Epithelial cell of prostate (primary cell): ENCODE data around the gene GCSH.
A peak's percentile ranks its signal among the peaks of the same experiment; 100 is the strongest.

Source experiments
- DNase-seq: peaks from one replicate; pipeline ENCODE4 v3.0.0-alpha.2; 2011; ENCODE audit warnings: low read depth, low spot score
- H3K27ac ChIP-seq: fragments of 450-650 bp; 2 replicates; pipeline ENCODE4 v1.5.1; 2017; ENCODE audit warnings: mild to moderate bottlenecking

GCSH gene

GRCh38 chr16:81106826-81107503, 10.8 kb upstream of the GCSH start:
- no peak for DNase-seq
- H3K27ac ChIP-seq = no peak overlapping the region

- no peak for DNase-seq
- no peak overlapping the region for H3K27ac ChIP-seq
Observed at GRCh38 chr16:81105946-81106345, 9.8 kb upstream of the GCSH start.

GRCh38 chr16:81101702-81102101, 5.5 kb upstream of the GCSH start:
- H3K27ac ChIP-seq = no peak overlapping the region
- DNase-seq = no peak

- H3K27ac ChIP-seq = no peak overlapping the region
- no peak for DNase-seq
Observed at GRCh38 chr16:81099958-81100357, 3.8 kb upstream of the GCSH start.

- peak overlapping the region; percentile 57 for H3K27ac ChIP-seq
- no peak for DNase-seq
Observed at GRCh38 chr16:81097230-81097629, 1.0 kb upstream of the GCSH start.

GRCh38 chr16:81096715-81097208, 567 bp upstream of the GCSH start:
- peak overlapping the region; percentile 57 for H3K27ac ChIP-seq
- no peak for DNase-seq

- H3K27ac ChIP-seq = peak overlapping the region; percentile 57
- DNase-seq = no peak
Observed at GRCh38 chr16:81095653-81095952, 592 bp downstream of the GCSH start.

- DNase-seq = no peak
- H3K27ac ChIP-seq = no peak overlapping the region
Observed at GRCh38 chr16:81094771-81095251, 1.4 kb downstream of the GCSH start.

- DNase-seq = no peak
- H3K27ac ChIP-seq = no peak overlapping the region
Observed at GRCh38 chr16:81088836-81089235, 7.4 kb downstream of the GCSH start.

- no peak overlapping the region for H3K27ac ChIP-seq
- DNase-seq = no peak
Observed at GRCh38 chr16:81081014-81081413, 15.2 kb downstream of the GCSH start.

- no peak overlapping the region for H3K27ac ChIP-seq
- no peak for DNase-seq
Observed at GRCh38 chr16:81080233-81080632, 16.0 kb downstream of the GCSH start.

- H3K27ac ChIP-seq = peak within 1 kb of the TSS; percentile 86
- peak; percentile 68 for DNase-seq
Observed at GRCh38 chr16:81077076-81077940, 18.9 kb downstream of the GCSH start, which contains the start of gene C16orf46. C16orf46 (minus strand) TSS chr16:81077238; CDS start chr16:81063955, 13,283 bp downstream.

GRCh38 chr16:81076566-81077075, 19.6 kb downstream of the GCSH start:
- H3K27ac ChIP-seq = peak overlapping the region; percentile 86
- DNase-seq = peak; percentile 37

- peak overlapping the region; percentile 8 for H3K27ac ChIP-seq
Observed at GRCh38 chr16:81073560-81074330, 22.4 kb downstream of the GCSH start.

GRCh38 chr16:81071805-81072204, 24.4 kb downstream of the GCSH start:
- peak; percentile 58 for DNase-seq

More at GRCh38 chr16:81073560-81074330, 22.4 kb downstream of the GCSH start:
- DNase-seq = no peak

GRCh38 chr16:81070979-81071378, 25.2 kb downstream of the GCSH start:
- peak overlapping the region; percentile 75 for H3K27ac ChIP-seq
- DNase-seq = no peak

More at GRCh38 chr16:81071805-81072204, 24.4 kb downstream of the GCSH start:
- H3K27ac ChIP-seq = peak overlapping the region; percentile 75

- DNase-seq = no peak
- H3K27ac ChIP-seq = no peak overlapping the region
Observed at GRCh38 chr16:81069063-81069462, 27.1 kb downstream of the GCSH start.

- DNase-seq = peak; percentile 5
- H3K27ac ChIP-seq = peak overlapping the region; percentile 33
Observed at GRCh38 chr16:81067166-81067565, 29.0 kb downstream of the GCSH start.

GRCh38 chr16:81066681-81067080, 29.5 kb downstream of the GCSH start:
- H3K27ac ChIP-seq = peak overlapping the region; percentile 33
- DNase-seq = no peak
